GM18498 (cell line): ENCODE results near the gene MAST4.
"Not testable (repeated sequence)": the region's sequence is repeated elsewhere in the genome, so short reads cannot be mapped to it uniquely, and the experiment has no call there.

Source experiments
- ATAC-seq: cut with Tn5 transposase; IDR thresholded peaks from one replicate; pipeline ENCODE4 v1.9.1; 2021; ENCODE audit warnings: mild to moderate bottlenecking, moderate library complexity; ENCODE audit not compliant: unreplicated experiment

The MAST4 gene

DNA sequence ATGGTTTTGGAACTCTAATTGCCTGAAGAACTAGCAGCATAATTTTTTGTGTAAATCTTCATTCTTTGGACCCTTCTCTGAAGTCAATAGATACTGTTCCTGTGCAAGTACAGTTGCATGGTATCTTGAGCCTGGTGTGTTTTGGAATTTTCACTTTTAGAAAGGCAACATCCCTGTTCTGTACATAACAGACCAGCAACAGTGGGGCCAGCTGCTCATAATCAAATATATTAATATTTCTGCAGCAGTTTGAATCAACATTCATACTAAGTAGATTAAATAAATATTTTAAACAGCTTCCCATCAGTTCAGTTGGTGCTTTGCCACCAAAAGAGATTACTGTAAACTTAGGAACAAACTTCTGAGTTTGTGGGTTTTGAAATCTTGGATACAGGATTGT is 502.5 kb downstream of the MAST4 start:
- no peak for ATAC-seq

DNA sequence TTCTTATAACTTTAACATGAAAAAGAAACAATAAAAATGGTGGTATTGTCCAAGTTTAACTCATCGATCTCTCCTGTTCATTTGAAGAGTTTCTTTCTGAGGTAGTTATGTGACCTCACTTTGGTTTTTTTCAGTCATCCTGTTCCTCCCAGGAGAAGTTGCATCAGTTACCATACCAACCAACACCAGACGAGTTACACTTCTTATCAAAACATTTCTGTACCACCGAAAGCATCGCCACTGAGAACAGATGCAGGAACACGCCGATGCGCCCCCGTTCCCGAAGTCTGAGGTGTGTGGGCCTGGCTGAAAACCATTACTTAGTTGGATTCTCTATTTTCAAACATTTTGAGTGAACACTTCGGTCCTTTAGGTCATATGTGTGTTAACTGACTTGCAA is 504.1 kb downstream of the MAST4 start:
- no peak for ATAC-seq

GRCh38 chr5:67102708-67103107 is 506.5 kb downstream of the MAST4 start:
- ATAC-seq, result no peak

DNA sequence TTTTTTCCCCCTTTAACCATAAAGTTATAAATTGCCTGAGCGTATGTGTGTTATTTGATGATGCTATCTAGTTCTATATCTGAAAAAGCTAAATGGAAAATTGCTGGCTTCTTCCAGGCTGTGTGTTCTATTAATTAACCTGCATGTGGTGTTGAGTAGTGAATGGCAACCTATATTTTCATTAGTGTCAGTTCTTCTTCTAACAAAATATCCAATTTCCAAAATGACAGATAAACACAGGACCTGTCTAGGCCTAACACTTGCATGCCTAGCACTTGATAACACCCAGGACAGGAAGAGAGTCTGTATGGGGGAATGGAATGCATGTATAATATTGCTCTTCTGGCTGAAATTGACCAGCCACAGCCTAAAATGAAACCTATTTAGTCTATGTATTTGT is 508.7 kb downstream of the MAST4 start:
- ATAC-seq, result no peak

DNA sequence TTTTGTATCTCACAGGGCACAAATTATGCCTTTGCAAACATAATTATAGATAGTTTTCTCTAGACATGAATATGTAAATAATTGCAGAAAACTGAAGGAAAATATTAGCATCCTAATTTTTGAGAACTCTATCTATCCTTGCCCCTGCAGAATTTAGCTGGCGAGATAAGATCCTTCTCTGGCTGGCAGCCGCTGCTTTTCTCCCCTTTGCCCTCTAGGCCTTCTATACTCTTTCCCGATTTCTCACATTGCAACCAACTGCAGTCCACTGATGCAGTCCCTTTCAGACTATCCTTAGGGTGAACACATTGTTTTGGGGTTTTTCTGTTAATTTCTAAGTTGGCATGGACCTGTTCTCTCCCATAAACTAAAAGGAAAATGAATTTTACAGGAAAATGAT is 509.1 kb downstream of the MAST4 start:
- ATAC-seq, result no peak

GRCh38 chr5:67106626-67107342 is 510.6 kb downstream of the MAST4 start:
- ATAC-seq, result no peak

GRCh38 chr5:67111779-67112178 is 515.6 kb downstream of the MAST4 start:
- ATAC-seq, result no peak

DNA sequence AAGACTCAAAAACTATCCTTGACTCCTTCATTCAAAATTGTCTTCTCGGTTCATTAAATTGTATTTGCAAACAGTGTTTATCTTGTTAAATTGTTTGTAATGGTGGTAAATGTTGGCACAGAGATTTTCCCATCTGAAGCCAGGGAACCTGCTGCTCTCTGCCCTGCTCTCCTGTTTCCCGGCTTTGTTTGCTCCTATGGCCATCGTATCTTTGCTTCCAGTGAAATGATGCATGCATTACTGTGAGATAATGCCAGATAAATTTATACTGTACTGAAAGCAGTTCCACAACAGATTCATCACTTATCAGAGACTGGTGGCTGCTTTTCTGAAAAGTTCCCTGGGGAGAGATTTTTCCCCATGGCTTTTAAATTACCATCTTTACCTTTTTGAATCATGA is 519.1 kb downstream of the MAST4 start:
- no peak for ATAC-seq

- ATAC-seq, result no peak
These were observed 519.6 kb downstream of the MAST4 start for GRCh38 chr5:67115817-67116216.

GRCh38 chr5:67118050-67118620 is 521.9 kb downstream of the MAST4 start:
- no peak for ATAC-seq

- no peak for ATAC-seq
These were observed 522.8 kb downstream of the MAST4 start for GRCh38 chr5:67119010-67119409.

DNA sequence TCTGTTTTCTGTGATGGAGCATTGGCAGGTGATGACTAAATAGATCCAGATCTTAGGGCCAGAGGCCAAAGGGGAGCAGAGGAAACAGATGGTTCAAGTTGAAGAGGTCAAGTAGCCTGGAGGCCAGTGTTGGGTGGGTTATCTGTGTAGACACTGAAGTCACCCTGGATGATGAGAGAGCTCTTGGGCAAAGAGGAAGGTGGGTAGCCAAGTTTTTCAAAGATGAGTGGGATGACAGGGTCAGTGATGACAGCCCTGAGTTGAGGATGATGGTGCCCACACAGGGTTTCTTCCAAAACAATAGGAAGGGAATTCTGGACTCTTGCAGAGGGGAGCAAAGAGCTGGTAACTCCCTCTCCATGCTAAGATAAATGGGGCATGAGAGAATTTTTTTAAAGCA is 523.8 kb downstream of the MAST4 start:
- ATAC-seq, result no peak

GRCh38 chr5:67123819-67124218 is 527.6 kb downstream of the MAST4 start:
- no peak for ATAC-seq

- no peak for ATAC-seq
These were observed 528.4 kb downstream of the MAST4 start for GRCh38 chr5:67124556-67124955.

GRCh38 chr5:67127347-67127895 is 531.2 kb downstream of the MAST4 start:
- not testable (repeated sequence) for ATAC-seq

DNA sequence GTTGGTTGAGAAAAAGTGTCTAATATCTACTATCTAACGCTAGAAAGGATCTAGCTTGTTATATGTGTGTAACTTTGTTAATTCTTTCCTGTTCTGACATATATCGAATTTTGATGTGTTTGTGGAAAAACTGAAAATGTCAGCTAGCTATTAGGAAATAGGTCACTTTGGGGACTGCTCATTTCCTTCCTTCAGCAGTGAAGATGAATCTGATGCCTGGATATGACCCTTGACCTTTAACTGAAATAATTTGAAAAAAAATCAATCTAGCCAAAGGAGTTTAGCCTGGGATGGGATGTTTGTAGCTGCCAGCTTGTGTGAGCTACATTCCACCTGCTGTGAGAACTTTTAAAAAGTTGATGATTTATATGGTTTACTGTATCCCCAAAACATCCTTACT is 533.6 kb downstream of the MAST4 start:
- no peak for ATAC-seq

GRCh38 chr5:67133217-67133616 is 537.0 kb downstream of the MAST4 start:
- no peak for ATAC-seq

DNA sequence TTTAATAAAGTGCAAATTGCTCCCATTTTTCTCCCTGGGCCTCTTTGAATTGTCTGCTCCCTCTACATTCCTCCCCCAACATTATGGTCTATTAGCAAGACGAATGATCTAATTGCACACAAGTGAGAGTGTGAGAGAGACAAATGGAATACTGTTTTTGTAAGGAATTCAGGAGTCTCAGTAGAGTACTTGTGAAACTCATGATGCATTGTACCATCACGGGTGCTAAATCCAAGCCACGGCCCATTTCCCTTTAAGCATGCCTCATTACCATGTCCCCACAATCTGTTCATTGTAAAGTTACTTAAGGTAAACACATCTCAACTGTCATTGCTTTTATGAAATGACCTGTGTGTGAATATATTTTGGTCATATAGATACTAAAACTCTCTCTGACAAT is 537.6 kb downstream of the MAST4 start:
- no peak for ATAC-seq

- ATAC-seq, result no peak
These were observed 539.3 kb downstream of the MAST4 start for GRCh38 chr5:67135381-67135984.

DNA sequence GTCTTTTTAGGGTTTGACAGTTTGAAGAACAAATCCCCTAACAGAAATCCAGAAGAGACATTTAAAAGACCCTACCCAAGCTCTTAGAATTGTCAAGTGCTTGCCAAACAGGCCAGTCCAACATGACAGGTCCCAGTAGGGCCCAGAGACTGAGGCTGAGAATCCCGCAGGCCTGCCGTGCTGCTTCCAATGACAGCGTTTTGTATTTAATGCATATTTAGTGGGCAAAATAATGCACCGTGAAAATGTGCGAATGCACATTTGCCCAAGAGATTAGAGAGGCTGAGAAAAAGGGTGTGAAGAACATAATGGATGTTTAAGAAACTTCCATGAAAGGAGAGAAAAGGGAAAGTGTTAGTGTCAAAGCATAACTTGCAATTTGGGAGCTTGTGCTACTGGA is 542.8 kb downstream of the MAST4 start:
- ATAC-seq, result no peak

- no peak for ATAC-seq
These were observed 544.2 kb downstream of the MAST4 start for GRCh38 chr5:67140413-67140812.

GRCh38 chr5:67141644-67142043 is 545.5 kb downstream of the MAST4 start:
- no peak for ATAC-seq
